GM23338 (cell line): ENCODE results near the gene RFX3.

Experiments used
- CREB1 ChIP-seq: fragments of 250-450 bp; sonication (Bioruptor Pico); IDR thresholded peaks from 2 replicates; pipeline ENCODE4 v1.5.0; 2020; ENCODE audit warnings: low read depth, mild to moderate bottlenecking, moderate library complexity
- CTCF ChIP-seq, 2 experiments: fragments of 200-600 bp in 1 of 2; sonication (generic) in 1 of 2; conservative IDR thresholded peaks; 2 replicates each; pipeline versions ENCODE4 v1.5.1 to v1.6.1; 2016 to 2017; ENCODE audit warnings: antibody characterized with exemption in 2 of 2, low read depth in 2 of 2, mild to moderate bottlenecking in 2 of 2, moderate library complexity in 1 of 2
- ETS1 ChIP-seq: IDR thresholded peaks from 2 replicates; pipeline ENCODE4 v1.6.1; 2016; ENCODE audit warnings: antibody characterized with exemption
- EZH2 ChIP-seq: fragments of 200-600 bp; sonication (generic); IDR thresholded peaks from one replicate; pipeline ENCODE4 v1.8.0; 2017; ENCODE audit warnings: antibody characterized with exemption, mild to moderate bottlenecking, low read depth; ENCODE audit not compliant: unreplicated experiment
- EZH2phosphoT487 ChIP-seq: fragments of 200-600 bp; sonication (generic); IDR thresholded peaks from one replicate; pipeline ENCODE4 v1.8.1; 2018; ENCODE audit warnings: antibody characterized with exemption; ENCODE audit not compliant: unreplicated experiment
- JUNB ChIP-seq: IDR thresholded peaks from one replicate; pipeline ENCODE4 v1.6.1; 2016; ENCODE audit warnings: antibody characterized with exemption; ENCODE audit not compliant: unreplicated experiment
- POLR2AphosphoS5 ChIP-seq: IDR thresholded peaks from 2 replicates; pipeline ENCODE4 v1.6.1; 2016; ENCODE audit warnings: antibody characterized with exemption, low read depth
- REST ChIP-seq: IDR thresholded peaks from one replicate; pipeline ENCODE4 v1.6.1; 2018; ENCODE audit warnings: antibody characterized with exemption; ENCODE audit not compliant: unreplicated experiment
- STAT1 ChIP-seq: IDR thresholded peaks from one replicate; pipeline ENCODE4 v1.6.1; 2016; ENCODE audit warnings: antibody characterized with exemption; ENCODE audit not compliant: unreplicated experiment
- ZNF114 ChIP-seq: fragments of 250-450 bp; sonication (Bioruptor Pico); IDR thresholded peaks from 2 replicates; pipeline ENCODE4 v1.5.0; 2020; ENCODE audit warnings: mild to moderate bottlenecking, moderate library complexity
- ZNF331 ChIP-seq: fragments of 250-450 bp; sonication (Bioruptor Pico); IDR thresholded peaks from 2 replicates; pipeline ENCODE4 v1.5.0; 2020; ENCODE audit warnings: low read depth, mild to moderate bottlenecking, moderate library complexity
- ZNF462 ChIP-seq: fragments of 250-450 bp; sonication (Bioruptor Pico); IDR thresholded peaks from 2 replicates; pipeline ENCODE4 v1.5.0; 2020; ENCODE audit warnings: mild to moderate bottlenecking, moderate library complexity

GRCh38 chr9:3517377-3518048, 8.3 kb downstream of the RFX3 start:
- no peak for TF ChIP-seq REST
- TF ChIP-seq CTCF (conservative IDR thresholded peaks at IDR 0.05; ENCODE audit: low read depth in 2 of 2): no peak
- no peak for TF ChIP-seq EZH2phosphoT487
- TF ChIP-seq EZH2: no peak
- TF ChIP-seq POLR2AphosphoS5: no peak
- TF ChIP-seq JUNB: no peak
- no peak for TF ChIP-seq ZNF114
- TF ChIP-seq ZNF462 (CRISPR knock-in tag): no peak
- TF ChIP-seq STAT1: no peak
- no peak for TF ChIP-seq CREB1
- TF ChIP-seq ZNF331: no peak
- no peak for TF ChIP-seq ETS1
